B cell (primary cell): Measurements from ENCODE around the gene EBF3.

ENCODE experiments used
- CTCF ChIP-seq: fragments of 200-600 bp; IDR thresholded peaks from one replicate; pipeline ENCODE4 v1.8.0; 2022; ENCODE audit warnings: antibody characterized with exemption, mild to moderate bottlenecking
- EZH2 ChIP-seq: IDR thresholded peaks from 2 replicates; pipeline ENCODE4 v1.6.1; 2012; ENCODE audit warnings: borderline replicate concordance, low read depth, mild to moderate bottlenecking, moderate library complexity, low read length; ENCODE audit not compliant: insufficient read depth, poor library complexity, severe bottlenecking

- TF ChIP-seq EZH2, result no peak
- TF ChIP-seq CTCF, result no peak
Measured at GRCh38 chr10:129786216-129786615, 177.9 kb downstream of the EBF3 start.
